Measurements from ENCODE around the gene MPHOSPH9. TPM values are rescaled to one million over a fixed set of nuclear protein-coding genes. Genes with fewer than 3 reads are reported as not detected.

The MPHOSPH9 gene
- total and polyA plus RNA-seq, 2 of the 13 experiments (the other 11 are each of a cell fraction or from before 2014, with no cell fraction given), result 20.3 to 63.4 TPM

DNA sequence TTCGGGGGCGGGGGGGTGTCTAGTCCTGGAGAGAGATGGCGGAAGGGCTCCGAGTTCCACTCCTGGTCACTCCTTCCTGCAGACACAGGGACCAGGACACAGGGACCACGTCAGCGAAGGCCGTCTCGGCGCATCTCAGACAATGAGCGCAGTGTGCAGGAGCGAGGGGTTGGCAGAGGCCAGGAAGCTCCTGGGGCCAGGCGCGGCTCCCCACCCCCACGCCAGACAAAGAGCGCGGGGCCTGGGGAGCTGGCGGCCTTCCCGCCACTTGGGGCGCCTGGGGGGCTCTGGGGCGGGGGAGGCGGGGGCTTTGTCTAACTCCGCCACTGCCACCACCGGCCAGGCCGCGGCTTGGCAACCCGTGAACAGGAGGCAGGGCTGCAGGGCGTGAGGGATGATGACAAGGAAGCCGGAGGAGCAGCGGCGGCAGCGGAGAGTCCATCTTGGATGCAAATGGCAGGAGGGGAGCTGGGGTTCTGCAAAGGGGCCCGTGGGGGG is 36.5 kb upstream of the MPHOSPH9 start:
- no peak overlapping the region for H2AFZ ChIP-seq (ENCODE audit: low read length)
- ATAC-seq (peak; percentile 10), DNase-seq (ENCODE audit: low spot score) (peak; percentile 30), FAIRE-seq (no peak)
- peak overlapping the region; percentile 86 for H3K9ac ChIP-seq (ENCODE audit: insufficient read depth, low read depth, low read length)
- intact Hi-C loops (cut with micrococcal nuclease; ENCODE audit: unreplicated experiment) (no loop called here), in situ Hi-C loops (cut with HindIII; ENCODE audit: extremely low pct_ligation_motif_present, low pct_unique_long_range_greater_than_20kb) (no loop called here)
- TF ChIP-seq, protein P1, sequence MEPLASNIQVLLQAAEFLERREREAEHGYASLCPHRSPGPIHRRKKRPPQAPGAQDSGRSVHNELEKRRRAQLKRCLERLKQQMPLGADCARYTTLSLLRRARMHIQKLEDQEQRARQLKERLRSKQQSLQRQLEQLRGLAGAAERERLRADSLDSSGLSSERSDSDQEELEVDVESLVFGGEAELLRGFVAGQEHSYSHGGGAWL (CRISPR knock-in tag; IDR thresholded peaks at IDR 0.05), result 0 out of 2 replicates have a peak, but pooled peaks have one; percentile 14
- TF ChIP-seq HNRNPLL (IDR thresholded peaks at IDR 0.05; ENCODE audit: low read depth, low read length, poor library complexity, severe bottlenecking), result peak; percentile 37
- no peak for TF ChIP-seq SOX13 (IDR thresholded peaks at IDR 0.05)
- TF ChIP-seq SOX13 (CRISPR knock-in tag; conservative IDR thresholded peaks at IDR 0.05 in 1 of 2, IDR thresholded peaks at IDR 0.05 in 1 of 2), result peak in 1 of 2 experiments; percentile 16; a peak in 1 of 4 replicates
- TF ChIP-seq, protein P2, sequence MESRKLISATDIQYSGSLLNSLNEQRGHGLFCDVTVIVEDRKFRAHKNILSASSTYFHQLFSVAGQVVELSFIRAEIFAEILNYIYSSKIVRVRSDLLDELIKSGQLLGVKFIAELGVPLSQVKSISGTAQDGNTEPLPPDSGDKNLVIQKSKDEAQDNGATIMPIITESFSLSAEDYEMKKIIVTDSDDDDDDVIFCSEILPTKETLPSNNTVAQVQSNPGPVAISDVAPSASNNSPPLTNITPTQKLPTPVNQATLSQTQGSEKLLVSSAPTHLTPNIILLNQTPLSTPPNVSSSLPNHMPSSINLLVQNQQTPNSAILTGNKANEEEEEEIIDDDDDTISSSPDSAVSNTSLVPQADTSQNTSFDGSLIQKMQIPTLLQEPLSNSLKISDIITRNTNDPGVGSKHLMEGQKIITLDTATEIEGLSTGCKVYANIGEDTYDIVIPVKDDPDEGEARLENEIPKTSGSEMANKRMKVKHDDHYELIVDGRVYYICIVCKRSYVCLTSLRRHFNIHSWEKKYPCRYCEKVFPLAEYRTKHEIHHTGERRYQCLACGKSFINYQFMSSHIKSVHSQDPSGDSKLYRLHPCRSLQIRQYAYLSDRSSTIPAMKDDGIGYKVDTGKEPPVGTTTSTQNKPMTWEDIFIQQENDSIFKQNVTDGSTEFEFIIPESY (CRISPR knock-in tag; IDR thresholded peaks at IDR 0.05), result peak; percentile 59; the same call in 1 of the 2 replicates
- no peak for TF ChIP-seq ZNF891 (CRISPR knock-in tag; IDR thresholded peaks at IDR 0.05)
- no peak for TF ChIP-seq ZFY (CRISPR knock-in tag; IDR thresholded peaks at IDR 0.05)
- no peak for TF ChIP-seq SP1 (IDR thresholded peaks at IDR 0.05)
- TF ChIP-seq SP1 (CRISPR knock-in tag; IDR thresholded peaks at IDR 0.05), result 0 out of 2 replicates have a peak, but pooled peaks have one; percentile 31
- TF ChIP-seq ZNF570 (CRISPR knock-in tag; IDR thresholded peaks at IDR 0.05; ENCODE audit: borderline replicate concordance), result no peak
- TF ChIP-seq NFKBIZ (CRISPR knock-in tag; IDR thresholded peaks at IDR 0.05), result no peak
- TF ChIP-seq ZNF562 (CRISPR knock-in tag; IDR thresholded peaks at IDR 0.05; ENCODE audit: borderline replicate concordance), result no peak
- TF ChIP-seq XRCC5 (optimal IDR thresholded peaks at IDR 0.05; ENCODE audit: low read length), result peak; percentile 39
- peak; percentile 65 for TF ChIP-seq RBFOX2 (IDR thresholded peaks at IDR 0.05; ENCODE audit: low read depth, low read length)
- peak; percentile 60 for TF ChIP-seq ZBTB38 (CRISPR knock-in tag; IDR thresholded peaks at IDR 0.05)
- TF ChIP-seq ZNF577 (CRISPR knock-in tag; IDR thresholded peaks at IDR 0.05; ENCODE audit: borderline replicate concordance, low read depth), result no peak
- peak; percentile 39 for TF ChIP-seq YY1 (IDR thresholded peaks at IDR 0.05; ENCODE audit: insufficient read depth, insufficient replicate concordance, low read depth, low read length)
- no peak for TF ChIP-seq ZNF7 (CRISPR knock-in tag; IDR thresholded peaks at IDR 0.05)
- no peak for TF ChIP-seq ZNF766 (CRISPR knock-in tag; IDR thresholded peaks at IDR 0.05; ENCODE audit: borderline replicate concordance)
- H3K27me3 ChIP-seq (ENCODE audit: control insufficient read depth in 1 of 2, insufficient read depth in 2 of 2, low read length in 2 of 2), result no peaks in the 10 kb centered on the region; a peak in 1 of 5 replicates
- no TSS peak for BruUV-seq (replicated peaks)
- H3K36me3 ChIP-seq (replicated peaks in 1 of 2; ENCODE audit: control insufficient read depth in 1 of 2, insufficient read depth in 2 of 2, low read length in 2 of 2), result peaks cover 19 to 25% of the 10 kb centered on the region in 2 experiments; a peak in 4 of 5 replicates
- no peaks in the 10 kb centered on the region for H4K20me1 ChIP-seq (ENCODE audit: insufficient read depth, low read length)
- WGBS (ENCODE audit: low lambda C conversion rate), result 66% methylated on average over 19 of the region's 32 CpGs
- peaks cover 39% of the 10 kb centered on the region for H3K79me2 ChIP-seq (ENCODE audit: insufficient read depth, low read length)
- CTCF ChIA-PET (ENCODE audit: low intra/inter-chr PET ratio, low total read pairs), result no interaction called here
- POLR2A ChIA-PET, result interaction anchor here (1.3 to 4.6 kb wide), 5 partner anchors 13 to 114 kb away, joined by 3 to 18 read pairs (median 4); partner anchors contain the start of genes KMT5A, MPHOSPH9 and MTRFR
- H3K4me2 ChIP-seq (ENCODE audit: low read depth, low read length), result peak overlapping the region; percentile 78
- peak overlapping the region; percentile 71 to 95 (median 81); a peak in 5 of 6 replicates for H3K4me3 ChIP-seq (replicated peaks in 1 of 3; ENCODE audit: insufficient read depth in 1 of 3, low read depth in 2 of 3, low read length in 3 of 3)
- no peaks in the 10 kb centered on the region for H3K9me3 ChIP-seq (ENCODE audit: low read length)
- peaks cover 23% of the 10 kb centered on the region for H3K4me1 ChIP-seq (ENCODE audit: insufficient read depth, low read length)
- H3K27ac ChIP-seq (ENCODE audit: extremely low read length, insufficient read depth, low read length), result peak overlapping the region; percentile 83
